ENCODE measurements around the gene OLFML3. TPM values are rescaled to one million over a fixed set of nuclear protein-coding genes. Genes with fewer than 3 reads are reported as not detected.
"Not testable (repeated sequence)": the region's sequence is repeated elsewhere in the genome, so short reads cannot be mapped to it uniquely, and the experiment has no call there.

The OLFML3 gene
- total RNA-seq, 4 donors from 2014 or later = 20.2 to 28.3 (median 24.8) TPM

DNA sequence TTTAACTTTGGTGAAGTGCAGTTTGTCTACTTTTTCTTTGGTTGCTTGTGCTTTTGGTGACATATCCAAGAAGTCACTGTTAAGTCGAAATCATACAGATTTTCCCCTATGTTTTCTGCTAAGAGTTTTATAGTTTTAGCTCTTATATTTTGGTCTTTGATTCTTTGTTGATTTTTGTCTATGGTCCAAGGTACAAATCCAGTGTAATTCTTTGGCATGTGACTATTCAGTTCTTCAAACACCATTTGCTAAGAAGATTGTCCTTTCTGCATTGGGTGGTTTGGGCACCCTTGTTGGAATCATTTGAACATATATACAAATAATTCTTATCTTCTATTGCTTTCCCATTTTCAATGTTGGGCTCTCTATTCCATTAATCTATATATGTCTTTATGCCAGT is 33.9 kb upstream of the OLFML3 start:
- peaks cover 31 to 34% of the 10 kb centered on the region in 2 donors for H3K4me1 ChIP-seq
- intact Hi-C loops (cut with DNase I) = no loop called here

DNA sequence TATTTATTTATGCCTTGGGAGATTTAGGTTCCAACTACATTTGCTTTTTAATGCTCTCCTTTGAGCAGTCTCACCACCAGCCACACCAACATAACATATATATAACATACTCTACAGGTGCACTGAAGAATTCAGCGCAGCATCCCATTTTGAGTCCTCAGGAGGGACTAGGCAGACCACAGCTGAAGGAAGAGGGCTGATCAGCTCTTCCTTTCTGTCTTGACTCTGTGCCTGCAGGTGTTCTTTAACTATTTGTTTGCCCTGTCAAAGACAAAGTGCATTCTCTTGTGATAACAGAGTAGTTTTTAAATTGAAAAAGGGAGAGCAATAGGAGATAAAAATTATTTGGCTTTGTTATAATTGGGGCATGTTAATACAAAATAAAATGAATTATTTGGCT is 33.2 kb upstream of the OLFML3 start:
- intact Hi-C loops (cut with DNase I) = no loop called here

More for the DNA sequence above, 33.9 kb upstream of the OLFML3 start:
- no peaks in the 10 kb centered on the region for H3K9me3 ChIP-seq
- 96 to 97% methylated on average over 1 of the region's 1 CpG for WGBS, 2 donors
- peaks cover 11 to 13% of the 10 kb centered on the region in 2 donors for H3K36me3 ChIP-seq
- no peak for DNase-seq
- H3K27me3 ChIP-seq = no peaks in the 10 kb centered on the region
- TF ChIP-seq, protein P1, sequence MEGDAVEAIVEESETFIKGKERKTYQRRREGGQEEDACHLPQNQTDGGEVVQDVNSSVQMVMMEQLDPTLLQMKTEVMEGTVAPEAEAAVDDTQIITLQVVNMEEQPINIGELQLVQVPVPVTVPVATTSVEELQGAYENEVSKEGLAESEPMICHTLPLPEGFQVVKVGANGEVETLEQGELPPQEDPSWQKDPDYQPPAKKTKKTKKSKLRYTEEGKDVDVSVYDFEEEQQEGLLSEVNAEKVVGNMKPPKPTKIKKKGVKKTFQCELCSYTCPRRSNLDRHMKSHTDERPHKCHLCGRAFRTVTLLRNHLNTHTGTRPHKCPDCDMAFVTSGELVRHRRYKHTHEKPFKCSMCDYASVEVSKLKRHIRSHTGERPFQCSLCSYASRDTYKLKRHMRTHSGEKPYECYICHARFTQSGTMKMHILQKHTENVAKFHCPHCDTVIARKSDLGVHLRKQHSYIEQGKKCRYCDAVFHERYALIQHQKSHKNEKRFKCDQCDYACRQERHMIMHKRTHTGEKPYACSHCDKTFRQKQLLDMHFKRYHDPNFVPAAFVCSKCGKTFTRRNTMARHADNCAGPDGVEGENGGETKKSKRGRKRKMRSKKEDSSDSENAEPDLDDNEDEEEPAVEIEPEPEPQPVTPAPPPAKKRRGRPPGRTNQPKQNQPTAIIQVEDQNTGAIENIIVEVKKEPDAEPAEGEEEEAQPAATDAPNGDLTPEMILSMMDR (IDR thresholded peaks at IDR 0.05) = no peak
- no peak for TF ChIP-seq POLR2A (IDR thresholded peaks at IDR 0.05)
- no peak overlapping the region for H3K4me3 ChIP-seq (replicated peaks in 1 of 3)
- H3K27ac ChIP-seq = no peak overlapping the region

DNA sequence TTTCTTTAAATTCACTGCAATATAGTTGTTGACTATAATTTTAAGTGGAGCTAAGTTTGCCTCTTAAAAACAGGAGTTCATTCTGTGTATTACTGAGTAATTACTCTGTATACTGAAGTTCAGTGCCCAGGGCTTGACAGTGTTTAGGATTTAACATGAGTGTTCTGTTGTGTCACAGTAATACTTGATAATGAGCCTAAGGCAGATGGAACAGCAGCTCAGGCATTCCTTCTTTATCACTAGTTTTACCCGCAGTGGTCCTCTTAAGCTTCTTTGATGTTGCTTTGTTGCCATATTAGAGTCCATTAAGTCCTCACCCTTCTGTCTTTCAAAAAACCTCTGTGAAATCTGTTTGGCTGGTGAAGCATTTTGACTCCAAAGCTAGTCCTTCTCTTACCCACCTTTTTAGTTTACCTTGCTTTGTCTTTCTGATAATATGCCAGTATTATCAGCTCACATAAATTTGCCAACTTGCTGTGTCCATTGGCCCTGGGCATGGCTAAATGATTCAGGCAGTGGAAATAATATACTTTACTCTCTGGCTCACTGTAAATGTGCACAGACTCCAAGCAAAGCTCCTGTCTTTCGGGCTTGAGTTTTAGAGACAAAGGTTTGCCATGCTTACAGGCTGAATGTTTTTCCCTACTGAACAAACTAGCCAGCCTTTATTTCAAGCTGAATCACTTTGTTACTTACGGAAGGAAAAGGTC is 32.4 kb upstream of the OLFML3 start:
- TF ChIP-seq, protein P1 (IDR thresholded peaks at IDR 0.05) = no peak
- TF ChIP-seq POLR2A (IDR thresholded peaks at IDR 0.05) = no peak
- 33 to 38% methylated on average over 3 of the region's 3 CpGs for WGBS, 2 donors
- Histone ChIP-seq H3K36me3 (peaks cover 0 to 4% of the 10 kb centered on the region in 2 donors), H3K4me1 (peaks cover 31 to 34% of the 10 kb centered on the region in 2 donors), H3K27me3 (no peaks in the 10 kb centered on the region), H3K27ac (peak overlapping the region in 2 of 3 donors; percentile 31 to 72), H3K9me3 (no peaks in the 10 kb centered on the region), H3K4me3 (replicated peaks in 1 of 3) (no peak overlapping the region)
- no peak for DNase-seq
- intact Hi-C loops (cut with DNase I) = no loop called here

More for the DNA sequence above, 33.2 kb upstream of the OLFML3 start:
- no peak overlapping the region for H3K4me3 ChIP-seq (replicated peaks in 1 of 3)
- WGBS, 2 donors = 82 to 93% methylated on average over 1 of the region's 1 CpG
- DNase-seq = no peak
- no peak overlapping the region for H3K27ac ChIP-seq
- peaks cover 4 to 6% of the 10 kb centered on the region in 2 donors for H3K36me3 ChIP-seq
- H3K9me3 ChIP-seq = no peaks in the 10 kb centered on the region
- H3K27me3 ChIP-seq = no peaks in the 10 kb centered on the region
- H3K4me1 ChIP-seq = peaks cover 31 to 34% of the 10 kb centered on the region in 2 donors
- TF ChIP-seq POLR2A (IDR thresholded peaks at IDR 0.05) = no peak
- TF ChIP-seq, protein P1 (IDR thresholded peaks at IDR 0.05) = no peak

DNA sequence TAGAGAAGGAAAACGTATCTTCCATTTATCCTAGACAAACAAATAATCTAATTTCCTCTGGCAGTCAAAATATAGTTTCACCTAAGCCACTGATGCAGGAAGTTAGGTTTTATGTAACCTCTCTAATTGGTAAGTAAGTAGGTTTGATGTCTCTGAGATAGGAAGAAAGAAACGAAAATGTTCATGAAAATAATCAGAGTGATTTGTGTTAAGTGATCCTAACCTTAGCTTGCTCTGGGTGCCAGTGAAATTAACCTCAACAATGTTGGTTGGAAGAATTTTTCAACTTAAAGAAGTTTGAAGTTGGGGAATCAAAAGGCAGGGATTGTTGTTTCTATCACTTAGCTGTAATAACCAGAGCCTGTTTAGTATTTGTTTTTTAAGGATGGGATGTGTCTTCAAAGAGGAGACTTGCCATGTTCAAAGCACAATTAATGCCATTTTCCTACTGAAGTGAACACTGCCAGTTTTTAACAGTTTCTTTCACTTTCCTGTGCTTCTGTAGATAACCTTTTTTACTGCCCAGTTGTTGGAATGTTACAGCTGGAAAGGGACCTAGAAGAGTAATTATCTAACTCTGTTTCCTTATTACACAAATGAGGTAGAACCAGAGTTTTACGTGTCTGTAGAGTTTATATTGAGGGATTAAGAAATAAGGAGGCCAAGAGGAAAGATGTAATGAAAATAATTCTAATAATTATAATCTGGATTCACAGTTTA is 31.7 kb upstream of the OLFML3 start:
- H3K27ac ChIP-seq = peak overlapping the region; percentile 31 to 72 (median 34)
- 14 to 15% methylated on average over 3 of the region's 3 CpGs for WGBS, 2 donors
- no peak overlapping the region for H3K4me3 ChIP-seq (replicated peaks in 1 of 3)
- peaks cover 31 to 37% of the 10 kb centered on the region in 2 donors for H3K4me1 ChIP-seq
- no peak for TF ChIP-seq POLR2A (IDR thresholded peaks at IDR 0.05)
- TF ChIP-seq, protein P1 (IDR thresholded peaks at IDR 0.05) = no peak
- H3K36me3 ChIP-seq = peaks cover 0 to 4% of the 10 kb centered on the region in 2 donors
- H3K9me3 ChIP-seq = no peaks in the 10 kb centered on the region
- intact Hi-C loops (cut with DNase I) = no loop called here
- DNase-seq = no peak
- H3K27me3 ChIP-seq = no peaks in the 10 kb centered on the region

DNA sequence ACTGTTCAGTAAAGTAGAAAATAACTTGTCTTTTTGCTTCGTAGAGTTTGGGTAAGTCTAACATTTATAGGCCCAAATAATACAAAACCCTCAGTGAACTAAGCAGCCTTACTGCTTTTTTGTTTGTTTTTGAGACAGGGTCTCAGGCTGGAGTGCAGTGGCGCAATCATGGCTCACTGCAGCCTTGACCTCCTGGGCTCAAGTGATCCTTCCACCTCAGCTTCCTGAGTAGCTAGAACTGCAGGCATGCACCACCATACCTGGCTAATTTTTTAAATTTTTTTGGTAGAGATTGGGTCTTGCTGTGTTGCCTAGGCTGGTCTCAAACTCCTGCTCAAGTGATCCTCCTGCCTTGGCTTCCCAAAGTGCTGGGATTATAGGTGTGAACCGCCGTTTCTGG is 31.1 kb upstream of the OLFML3 start:
- Histone ChIP-seq H3K27ac (peak overlapping the region; percentile 31 to 72 (median 34)), H3K4me1 (peaks cover 35 to 40% of the 10 kb centered on the region in 2 donors)
- WGBS, 2 donors = 65 to 73% methylated on average over 4 of the region's 4 CpGs
- H3K4me3 ChIP-seq (replicated peaks in 1 of 3); H3K36me3 ChIP-seq; intact Hi-C loops (cut with DNase I); H3K9me3 ChIP-seq; H3K27me3 ChIP-seq; DNase-seq: not testable (repeated sequence)
